NCI-H1694 (cell line): ENCODE data around the gene EIF3A.
"Not testable (repeated sequence)": the region's sequence is repeated elsewhere in the genome, so short reads cannot be mapped to it uniquely, and the experiment has no call there.

Experiments used
- DNase-seq: peaks from one replicate; lab custom pipeline; 2025; lab: John Stamatoyannopoulos, UW

The EIF3A gene

DNA sequence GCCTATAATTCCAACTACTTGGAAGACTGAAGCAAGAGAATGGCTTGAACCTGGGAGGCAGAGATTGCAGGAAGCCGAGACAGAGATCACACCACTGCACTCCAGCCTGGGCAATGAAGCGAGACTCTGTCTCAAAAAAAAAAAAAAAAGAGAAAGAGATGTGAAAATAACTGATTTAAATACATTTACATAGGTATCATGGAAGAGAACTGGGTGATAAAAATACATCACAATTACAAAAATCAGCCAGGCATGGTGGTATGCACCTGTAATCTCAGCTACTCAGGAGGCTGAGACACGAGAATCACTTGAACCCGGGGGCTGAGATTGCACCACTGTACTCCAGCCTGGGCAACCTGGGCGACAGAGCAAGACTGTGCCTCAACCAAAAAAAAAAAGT lies 31.3 kb downstream of the EIF3A start:
- DNase-seq = no peak

DNA sequence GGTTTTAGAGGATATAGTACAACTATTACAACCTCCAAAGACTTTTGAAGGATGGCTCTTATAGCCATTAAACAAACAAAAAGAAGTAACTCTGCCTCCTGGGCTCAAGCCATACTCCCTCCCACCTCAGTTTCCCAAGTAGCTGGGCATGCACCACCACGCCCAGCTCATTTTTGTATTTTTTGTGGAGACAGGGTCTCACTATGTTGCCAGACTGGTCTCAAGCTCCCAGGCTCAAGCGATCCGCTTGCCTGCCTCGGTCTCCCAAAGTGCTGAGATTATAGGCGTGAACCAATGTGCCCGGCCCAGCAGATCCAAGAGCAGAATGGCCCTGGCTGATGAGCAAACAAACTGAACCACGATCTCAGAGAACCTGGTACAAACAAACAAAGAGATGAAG lies 35.1 kb downstream of the EIF3A start:
- no peak for DNase-seq

DNA sequence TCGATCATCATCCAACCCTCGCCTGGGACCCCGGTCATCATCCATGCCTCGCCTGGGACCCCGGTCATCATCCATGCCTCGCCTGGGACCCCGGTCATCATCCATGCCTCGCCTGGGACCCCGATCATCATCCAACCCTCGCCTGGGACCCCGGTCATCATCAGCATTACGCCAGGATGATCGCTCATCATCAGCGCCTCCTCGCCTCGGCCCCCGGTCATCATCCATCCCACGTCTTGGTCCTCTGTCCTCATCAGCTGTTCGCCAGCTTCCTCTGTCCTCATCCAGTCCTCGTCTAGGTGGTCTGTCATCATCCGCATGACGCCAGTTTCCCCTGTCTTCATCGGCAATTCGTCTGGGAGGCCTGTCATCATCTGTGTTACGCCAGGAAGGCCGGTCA lies 38.4 kb downstream of the EIF3A start:
- no peak for DNase-seq

DNA sequence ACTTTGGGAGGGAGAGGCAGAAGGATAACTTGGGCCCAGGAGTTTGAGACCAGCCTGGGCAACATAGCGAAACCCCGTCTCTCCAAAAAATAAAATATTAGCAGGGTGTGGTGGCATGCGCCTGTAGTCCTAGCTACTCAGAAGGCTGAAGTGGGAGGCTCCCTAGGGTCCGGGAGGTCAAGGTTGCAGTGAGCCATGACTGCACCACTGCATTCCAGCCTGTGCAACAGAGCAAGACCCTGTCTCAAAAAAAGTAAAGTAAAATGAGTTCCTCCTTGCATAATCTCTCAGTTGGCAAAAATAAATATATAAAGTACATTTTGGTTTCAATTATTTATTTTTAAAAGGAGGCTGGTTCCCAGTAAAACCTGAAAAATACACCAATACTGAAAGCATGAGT lies 39.3 kb downstream of the EIF3A start:
- DNase-seq = no peak

DNA sequence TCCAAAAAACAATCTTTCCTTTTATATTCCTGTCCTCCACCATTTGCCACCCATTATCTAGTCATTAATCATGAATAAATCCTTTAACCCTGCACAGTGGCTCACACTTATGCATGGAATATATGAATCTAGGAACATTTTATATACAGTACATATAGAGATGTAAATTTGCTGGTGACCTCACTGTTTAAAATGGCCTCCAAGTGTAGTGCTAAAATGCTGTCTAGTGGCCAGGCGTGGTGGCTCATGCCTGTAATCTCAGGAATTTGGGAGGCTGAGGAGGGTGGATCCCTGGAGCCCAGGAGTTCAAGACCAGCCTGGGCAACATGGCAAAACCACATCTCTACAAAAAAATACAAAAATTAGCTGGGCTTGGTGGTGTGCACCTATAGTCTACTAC lies 41.5 kb downstream of the EIF3A start:
- DNase-seq = no peak

GRCh38 chr10:119031496-119032059 lies 49.0 kb downstream of the EIF3A start:
- DNase-seq = no peak

DNA sequence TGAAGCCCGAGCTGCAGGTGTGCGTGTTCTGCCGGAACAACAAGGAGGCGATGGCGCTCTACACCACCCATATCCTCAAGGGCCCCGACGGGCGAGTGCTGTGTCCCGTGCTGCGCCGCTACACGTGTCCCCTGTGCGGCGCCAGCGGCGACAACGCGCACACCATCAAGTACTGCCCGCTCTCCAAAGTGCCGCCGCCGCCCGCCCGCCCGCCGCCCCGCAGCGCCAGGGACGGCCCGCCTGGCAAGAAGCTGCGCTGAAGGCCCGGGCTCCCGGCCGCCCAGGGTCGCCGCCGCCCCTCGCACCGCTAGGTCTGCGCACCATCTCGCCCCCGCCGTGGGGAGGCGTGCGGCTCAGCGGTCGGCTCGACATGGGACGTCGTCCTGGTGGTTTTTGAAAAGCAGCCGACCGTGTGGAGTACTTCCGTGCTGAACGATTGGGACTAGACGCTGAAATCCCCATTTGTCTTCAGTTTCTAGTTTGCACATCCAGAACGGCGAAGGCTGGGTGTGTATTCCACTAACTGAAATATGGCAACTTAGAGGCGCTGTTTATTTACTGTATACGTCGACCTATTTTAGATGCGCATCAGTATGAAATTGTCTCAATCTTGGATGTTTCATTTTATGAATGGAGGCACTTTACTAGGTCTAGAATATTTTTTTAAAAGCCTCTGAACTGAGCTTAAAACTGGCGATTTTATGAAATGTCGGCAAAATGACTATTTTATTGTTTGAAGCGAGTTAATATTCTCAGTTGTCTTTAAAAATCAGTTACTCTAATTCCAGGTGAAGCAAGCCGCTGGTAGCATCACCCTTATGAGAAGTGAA lies 50.0 kb downstream of the EIF3A start:
- no peak for DNase-seq

DNA sequence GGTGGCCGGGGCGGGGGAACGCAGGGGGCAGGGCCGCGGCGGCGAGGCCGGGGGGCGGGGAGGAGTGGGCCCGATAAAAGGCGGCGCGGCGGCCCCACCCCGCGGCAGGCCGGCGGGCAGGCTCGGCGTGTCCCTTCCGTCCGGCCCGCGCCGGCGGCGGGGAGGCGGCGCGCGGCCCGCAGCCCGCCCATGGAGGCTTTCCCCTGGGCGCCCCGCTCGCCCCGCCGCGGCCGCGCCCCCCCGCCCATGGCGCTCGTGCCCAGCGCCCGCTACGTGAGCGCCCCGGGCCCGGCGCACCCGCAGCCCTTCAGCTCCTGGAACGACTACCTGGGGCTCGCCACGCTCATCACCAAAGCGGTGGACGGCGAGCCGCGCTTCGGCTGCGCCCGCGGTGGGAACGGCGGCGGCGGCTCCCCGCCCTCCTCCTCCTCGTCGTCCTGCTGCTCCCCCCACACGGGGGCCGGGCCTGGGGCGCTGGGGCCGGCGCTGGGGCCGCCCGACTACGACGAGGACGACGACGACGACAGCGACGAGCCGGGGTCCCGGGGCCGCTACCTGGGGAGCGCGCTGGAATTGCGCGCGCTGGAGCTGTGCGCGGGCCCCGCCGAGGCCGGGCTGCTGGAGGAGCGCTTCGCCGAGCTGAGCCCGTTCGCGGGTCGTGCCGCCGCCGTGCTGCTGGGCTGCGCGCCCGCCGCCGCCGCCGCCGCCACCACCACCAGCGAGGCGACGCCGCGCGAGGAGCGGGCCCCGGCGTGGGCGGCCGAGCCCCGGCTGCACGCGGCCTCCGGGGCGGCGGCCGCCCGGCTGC lies 50.8 kb downstream of the EIF3A start, which contains the start of gene NANOS1:
Gene NANOS1 (plus strand): TSS at position 102 of the 808 bp plus-strand sequence. CDS start 88 bp downstream, at position 190.
- DNase-seq = no peak

DNA sequence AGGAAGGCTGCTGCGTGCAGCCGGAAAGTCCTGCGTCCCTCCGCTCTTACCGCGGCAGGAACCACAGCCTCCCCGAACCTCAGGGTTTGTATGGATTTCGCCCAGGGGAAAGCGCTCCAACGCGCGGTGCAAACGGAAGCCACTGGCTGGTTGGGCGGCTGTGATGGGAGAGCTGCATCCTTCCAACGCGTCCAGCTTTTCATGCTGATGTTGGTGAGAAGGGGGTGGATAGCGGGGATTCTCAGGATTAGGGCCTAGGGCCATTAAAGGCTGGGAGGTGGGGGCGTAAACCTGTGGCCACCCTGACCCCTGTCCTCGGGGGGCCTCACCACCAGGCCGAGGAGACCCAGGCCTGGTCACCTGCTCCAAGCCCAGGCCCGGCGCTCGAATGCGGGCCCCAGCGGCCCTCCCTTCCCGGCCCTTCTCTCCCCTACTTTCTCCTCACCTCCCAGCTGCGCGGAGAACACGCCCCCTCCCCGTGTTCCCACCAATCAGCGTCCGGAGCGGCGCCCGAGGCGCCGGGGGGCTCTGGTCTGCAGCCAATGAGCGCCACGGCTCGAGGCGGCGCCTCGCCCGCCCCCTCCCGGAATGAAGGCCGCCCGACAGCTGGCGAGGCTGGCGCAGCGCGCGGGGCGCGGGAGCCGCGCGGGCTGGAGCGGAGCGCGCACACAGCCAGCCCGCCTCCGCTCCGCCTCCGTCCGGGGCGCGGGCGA lies 51.6 kb downstream of the EIF3A start:
- DNase-seq = no peak

GRCh38 chr10:119028445-119028899 lies 52.1 kb downstream of the EIF3A start:
- not testable (repeated sequence) for DNase-seq

DNA sequence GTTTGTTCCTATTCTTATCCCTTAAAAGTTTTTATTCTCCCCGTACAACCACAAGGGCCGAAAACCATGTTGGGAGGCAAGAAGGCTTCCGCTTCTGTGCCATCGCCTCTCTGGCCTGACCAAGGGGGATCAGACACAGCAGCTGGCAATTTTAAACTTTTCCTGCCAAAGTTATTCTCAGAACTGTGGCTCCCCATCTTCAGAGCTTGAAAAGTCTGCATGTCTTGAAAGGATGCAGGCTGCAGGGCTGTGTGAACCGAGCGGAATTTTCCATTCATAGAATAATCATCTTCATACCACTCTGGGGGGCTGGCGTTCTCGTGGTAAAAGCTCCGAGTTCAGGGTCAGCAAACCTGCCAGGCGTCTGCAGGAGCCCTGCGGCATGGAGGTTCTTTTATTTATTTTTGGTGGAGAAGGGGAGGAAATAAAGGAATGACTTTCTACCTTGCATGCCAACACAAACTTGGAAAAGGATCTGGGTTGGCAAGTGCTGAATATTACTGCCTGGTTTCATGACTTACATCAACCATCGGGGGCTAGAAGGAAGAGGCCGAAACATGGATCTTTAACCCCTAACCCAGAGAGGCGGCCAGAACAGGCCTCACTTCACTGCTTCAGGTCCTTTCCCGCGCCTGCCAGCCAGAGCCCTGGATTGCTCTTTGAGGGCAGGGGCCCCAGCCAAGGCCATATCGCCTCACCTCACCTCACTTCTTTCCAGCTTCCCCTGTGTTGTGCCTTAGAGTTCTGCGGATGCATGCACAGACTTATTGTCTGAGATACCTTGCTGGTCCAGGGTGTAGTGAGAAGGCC lies 54.1 kb downstream of the EIF3A start:
- no peak for DNase-seq

DNA sequence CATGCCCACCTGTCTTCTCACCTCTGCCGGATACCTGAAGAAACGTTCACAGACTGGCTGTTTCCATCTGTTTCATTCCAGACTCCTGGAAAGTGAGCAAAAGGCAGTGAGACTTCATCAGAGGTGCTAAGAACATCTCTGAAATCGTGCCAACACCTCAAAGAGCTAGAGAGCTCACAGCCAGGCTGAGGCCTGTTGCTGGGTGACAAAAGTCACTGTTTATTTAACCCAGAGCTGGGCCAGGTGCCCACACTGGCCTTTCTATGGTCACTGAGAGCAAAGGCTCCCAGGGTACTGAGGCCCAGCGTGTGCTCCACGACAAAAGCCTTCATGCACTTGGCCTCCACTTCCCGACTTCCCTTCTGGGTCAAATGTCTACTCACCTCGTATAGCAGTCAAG lies 54.8 kb downstream of the EIF3A start:
- DNase-seq = no peak

DNA sequence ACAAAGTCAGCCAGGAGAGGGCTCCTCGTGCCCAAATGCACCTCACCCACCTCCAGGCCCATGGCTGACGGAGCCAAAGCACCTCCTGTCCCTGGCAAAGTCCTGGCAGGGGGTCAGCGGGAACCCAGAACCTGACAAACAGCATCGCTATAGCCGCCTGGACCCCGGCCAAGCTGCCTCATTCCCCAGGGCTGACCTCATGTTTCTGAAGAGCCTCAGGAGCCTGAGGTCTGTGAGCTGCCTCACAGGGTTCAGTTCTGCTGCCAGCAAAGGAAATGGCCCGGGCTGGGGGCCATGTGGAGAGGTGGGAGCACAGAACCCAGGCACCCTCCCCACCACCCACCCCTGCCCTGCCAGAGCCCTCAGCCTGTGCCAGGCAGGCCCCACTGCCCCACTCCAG lies 55.3 kb downstream of the EIF3A start:
- no peak for DNase-seq

DNA sequence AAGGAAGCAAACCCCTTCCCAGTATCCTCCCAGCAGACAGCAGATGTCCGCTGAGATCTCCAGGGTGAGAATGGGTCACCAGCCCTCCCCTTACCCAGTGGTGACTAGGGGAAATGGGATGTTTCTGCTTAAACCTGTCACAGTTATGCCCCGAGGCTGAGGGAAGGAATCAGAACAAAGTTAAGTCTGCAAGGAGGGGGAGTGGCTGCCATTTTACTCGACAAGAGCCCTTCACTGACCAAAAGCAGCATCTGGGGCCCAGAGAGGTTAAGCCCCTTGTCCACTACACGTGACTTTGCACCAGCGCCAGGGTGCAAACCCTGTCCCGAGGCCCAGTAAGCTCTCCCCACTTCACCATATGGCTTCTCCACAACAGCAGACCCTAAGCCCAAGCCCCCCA lies 55.7 kb downstream of the EIF3A start:
- DNase-seq = no peak

DNA sequence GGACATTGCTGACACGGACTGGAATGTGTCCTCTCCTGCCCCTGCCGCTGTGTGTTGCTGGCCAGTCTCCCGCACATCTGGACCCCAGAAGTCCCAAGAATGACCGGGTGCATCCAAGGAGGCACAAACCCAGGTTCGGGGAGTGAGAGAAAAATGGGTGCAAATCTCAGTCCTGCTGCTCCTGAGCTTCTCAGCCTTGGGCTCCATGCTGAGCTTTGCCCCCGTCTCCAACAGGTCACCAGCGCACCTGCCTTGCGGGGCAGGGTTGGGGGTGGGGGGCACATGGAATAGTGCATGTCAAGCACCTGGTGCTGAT lies 57.1 kb downstream of the EIF3A start:
- DNase-seq = no peak

GRCh38 chr10:119022846-119023552 lies 57.6 kb downstream of the EIF3A start:
- no peak for DNase-seq

GRCh38 chr10:119020627-119020946 lies 60.0 kb downstream of the EIF3A start:
- no peak for DNase-seq

DNA sequence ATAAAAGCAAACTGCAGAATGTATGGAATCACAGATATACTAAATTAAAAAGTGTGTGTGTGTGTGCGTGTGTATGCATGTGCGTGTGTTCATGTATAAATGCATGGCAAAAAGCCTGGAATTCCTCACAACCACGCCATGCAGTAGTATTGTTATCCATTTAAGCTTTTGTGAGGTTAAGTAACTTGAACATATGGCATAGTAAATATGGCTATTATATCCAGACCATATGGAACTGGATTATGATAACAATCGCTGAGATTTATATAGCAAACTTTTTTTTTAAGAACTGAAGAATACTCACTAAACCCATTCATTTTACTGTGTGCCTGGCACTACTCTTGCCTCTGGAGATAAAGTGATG lies 73.4 kb downstream of the EIF3A start:
- DNase-seq = no peak

- DNase-seq = no peak
Measured at GRCh38 chr10:119006451-119007210, 74.0 kb downstream of the EIF3A start.

GRCh38 chr10:119005362-119006043 lies 75.1 kb downstream of the EIF3A start:
- DNase-seq = no peak
